ENCODE measurements around the gene HIGD1C.

GRCh38 chr12:50961708-50962107, 9.4 kb downstream of the HIGD1C start:
- no peak for TF ChIP-seq OVOL2 (CRISPR knock-in tag; IDR thresholded peaks at IDR 0.05; ENCODE audit: borderline replicate concordance)
- TF ChIP-seq JUN (CRISPR knock-in tag; IDR thresholded peaks at IDR 0.05): no peak
- TF ChIP-seq NR2C2 (CRISPR knock-in tag; IDR thresholded peaks at IDR 0.05): no peak
- TF ChIP-seq TCF7 (CRISPR knock-in tag; IDR thresholded peaks at IDR 0.05; ENCODE audit: low read depth): no peak
- TF ChIP-seq CTCF (IDR thresholded peaks at IDR 0.05): no peak
- no peak for TF ChIP-seq ATF2 (CRISPR knock-in tag; IDR thresholded peaks at IDR 0.05; ENCODE audit: borderline replicate concordance, low read depth)
- no peak for TF ChIP-seq AFF4 (CRISPR knock-in tag; IDR thresholded peaks at IDR 0.05; ENCODE audit: borderline replicate concordance)
- TF ChIP-seq ATF6 (CRISPR knock-in tag; IDR thresholded peaks at IDR 0.05): no peak
- no peak for TF ChIP-seq CREB1 (CRISPR knock-in tag; IDR thresholded peaks at IDR 0.05)
- TF ChIP-seq ZBTB43 (CRISPR knock-in tag; IDR thresholded peaks at IDR 0.05): no peak
- TF ChIP-seq, protein P1, sequence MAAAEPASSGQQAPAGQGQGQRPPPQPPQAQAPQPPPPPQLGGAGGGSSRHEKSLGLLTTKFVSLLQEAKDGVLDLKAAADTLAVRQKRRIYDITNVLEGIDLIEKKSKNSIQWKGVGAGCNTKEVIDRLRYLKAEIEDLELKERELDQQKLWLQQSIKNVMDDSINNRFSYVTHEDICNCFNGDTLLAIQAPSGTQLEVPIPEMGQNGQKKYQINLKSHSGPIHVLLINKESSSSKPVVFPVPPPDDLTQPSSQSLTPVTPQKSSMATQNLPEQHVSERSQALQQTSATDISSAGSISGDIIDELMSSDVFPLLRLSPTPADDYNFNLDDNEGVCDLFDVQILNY (CRISPR knock-in tag; IDR thresholded peaks at IDR 0.05): no peak

All from WTC11 (cell line).